Fibroblast of lung (primary cell): Measurements from ENCODE around the gene FLT3LG. TPM values are rescaled to one million over a fixed set of nuclear protein-coding genes. Genes with fewer than 3 reads are reported as not detected.
"Not testable (repeated sequence)": the region's sequence is repeated elsewhere in the genome, so short reads cannot be mapped to it uniquely, and the experiment has no call there.

Experiments
- DNase-seq, 2 donors: peaks; one replicate each; pipeline versions ENCODE4 v3.0.0 to v3.0.0-alpha.2; 2010; ENCODE audit warnings: low read depth in 2 of 2
- H2AFZ ChIP-seq: 2 replicates; pipeline ENCODE4 v1.5.1; 2012; ENCODE audit warnings: low read length, control low read depth, inconsistent platforms
- H3K27ac ChIP-seq: 2 replicates; pipeline ENCODE4 v1.5.1; 2011; ENCODE audit warnings: low read length, control low read depth; ENCODE audit not compliant: insufficient read depth
- H3K27me3 ChIP-seq: 2 replicates; pipeline ENCODE4 v1.5.1; 2011; ENCODE audit warnings: mild to moderate bottlenecking, low read length; ENCODE audit not compliant: control insufficient read depth, insufficient read depth
- H3K36me3 ChIP-seq: 2 replicates; pipeline ENCODE4 v1.5.1; 2011; ENCODE audit warnings: low read length; ENCODE audit not compliant: control insufficient read depth, insufficient read depth
- H3K4me1 ChIP-seq: 2 replicates; pipeline ENCODE4 v1.5.1; 2011; ENCODE audit warnings: low read length; ENCODE audit not compliant: control insufficient read depth, insufficient read depth; ENCODE audit errors: extremely low read depth
- H3K4me2 ChIP-seq: 2 replicates; pipeline ENCODE4 v1.5.1; 2011; ENCODE audit warnings: low read length, control low read depth; ENCODE audit not compliant: insufficient read depth; ENCODE audit errors: extremely low read depth
- H3K4me3 ChIP-seq, 4 experiments: fragments of 200-600 bp in 1 of 4; sonication (generic) in 1 of 4; replicated peaks in 1 of 4; 2 replicates each; pipeline ENCODE4 v1.5.1; 2011 to 2016; ENCODE audit warnings: low read length in 4 of 4, low read depth in 3 of 4, mild to moderate bottlenecking in 3 of 4, control low read depth in 2 of 4, inconsistent platforms in 1 of 4, mixed read lengths in 1 of 4; ENCODE audit not compliant: insufficient read depth in 1 of 4; ENCODE audit errors: control extremely low read depth in 1 of 4
- H3K79me2 ChIP-seq: 2 replicates; pipeline ENCODE4 v1.5.1; 2012; ENCODE audit warnings: mild to moderate bottlenecking, low read length, inconsistent platforms; ENCODE audit not compliant: control insufficient read depth, insufficient read depth
- H3K9ac ChIP-seq: 2 replicates; pipeline ENCODE4 v1.5.1; 2011; ENCODE audit warnings: mild to moderate bottlenecking, low read length, control low read depth; ENCODE audit not compliant: insufficient read depth
- H3K9me3 ChIP-seq: 2 replicates; pipeline ENCODE4 v1.5.1; 2012; ENCODE audit warnings: low read depth, low read length; ENCODE audit not compliant: control insufficient read depth, insufficient read depth
- H4K20me1 ChIP-seq: 2 replicates; pipeline ENCODE4 v1.5.1; 2011; ENCODE audit warnings: low read length; ENCODE audit not compliant: control insufficient read depth, insufficient read depth; ENCODE audit errors: extremely low read depth
- EZH2 ChIP-seq: IDR thresholded peaks from 2 replicates; pipeline ENCODE4 v1.5.1; 2012; ENCODE audit warnings: low read length, control low read depth, mild to moderate bottlenecking; ENCODE audit errors: missing control alignments
- polyA plus RNA-seq, 2 donors: library from polyadenylated mRNA; depleted of rRNA in 1 of 2; stranded (reverse) in 1 of 2; unstranded in 1 of 2; fragments of >200 nt; gene quantifications; 2 replicates each; pipeline ENCODE4 v1.2.1, GENCODE V29; 2011 to 2012; ENCODE audit warnings: missing spikeins in 1 of 2
- total RNA-seq: library from RNA; depleted of rRNA; stranded (reverse); fragments of >200 nt; gene quantifications from 2 replicates; pipeline ENCODE4 v1.2.1, GENCODE V29; 2014
- TF ChIP-seq, protein P1 (sequence below), 2 donors: IDR thresholded peaks in 1 of 2; conservative IDR thresholded peaks in 1 of 2; 1 replicate in 1 of 2; 2 replicates in 1 of 2; pipeline ENCODE4 v1.5.1; 2011 to 2012; ENCODE audit warnings: low read length in 2 of 2, control low read depth in 1 of 2, inconsistent platforms in 1 of 2, low read depth in 1 of 2, mild to moderate bottlenecking in 1 of 2

FLT3LG gene
- total and polyA plus RNA-seq, 2 donors (not counting 1 experiment from before 2014, with no cell fraction given), result 4.4 to 4.5 TPM

DNA sequence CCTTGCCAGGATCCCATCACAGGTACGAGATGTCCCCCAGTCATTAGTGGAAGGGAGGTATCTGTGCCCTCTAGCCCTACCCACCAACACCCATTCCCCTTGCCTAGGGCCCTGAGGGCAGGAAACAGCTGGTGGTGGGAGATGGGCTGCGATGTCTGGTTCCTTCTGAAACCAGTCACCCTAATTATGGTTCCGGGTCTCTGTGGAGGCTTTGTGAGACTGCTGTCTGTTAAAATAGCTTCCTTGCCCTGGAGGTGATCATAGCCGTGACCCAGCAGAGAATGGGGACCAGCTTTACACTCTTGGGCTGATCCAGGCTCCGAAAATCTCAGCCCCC is 15.5 kb upstream of the FLT3LG start:
- Histone ChIP-seq H3K27ac (peak overlapping the region; percentile 28), H3K4me2 (no peak overlapping the region)
- no peak for TF ChIP-seq EZH2
- TF ChIP-seq, protein P1, sequence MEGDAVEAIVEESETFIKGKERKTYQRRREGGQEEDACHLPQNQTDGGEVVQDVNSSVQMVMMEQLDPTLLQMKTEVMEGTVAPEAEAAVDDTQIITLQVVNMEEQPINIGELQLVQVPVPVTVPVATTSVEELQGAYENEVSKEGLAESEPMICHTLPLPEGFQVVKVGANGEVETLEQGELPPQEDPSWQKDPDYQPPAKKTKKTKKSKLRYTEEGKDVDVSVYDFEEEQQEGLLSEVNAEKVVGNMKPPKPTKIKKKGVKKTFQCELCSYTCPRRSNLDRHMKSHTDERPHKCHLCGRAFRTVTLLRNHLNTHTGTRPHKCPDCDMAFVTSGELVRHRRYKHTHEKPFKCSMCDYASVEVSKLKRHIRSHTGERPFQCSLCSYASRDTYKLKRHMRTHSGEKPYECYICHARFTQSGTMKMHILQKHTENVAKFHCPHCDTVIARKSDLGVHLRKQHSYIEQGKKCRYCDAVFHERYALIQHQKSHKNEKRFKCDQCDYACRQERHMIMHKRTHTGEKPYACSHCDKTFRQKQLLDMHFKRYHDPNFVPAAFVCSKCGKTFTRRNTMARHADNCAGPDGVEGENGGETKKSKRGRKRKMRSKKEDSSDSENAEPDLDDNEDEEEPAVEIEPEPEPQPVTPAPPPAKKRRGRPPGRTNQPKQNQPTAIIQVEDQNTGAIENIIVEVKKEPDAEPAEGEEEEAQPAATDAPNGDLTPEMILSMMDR (conservative IDR thresholded peaks at IDR 0.05 in 1 of 2, IDR thresholded peaks at IDR 0.05 in 1 of 2; ENCODE audit: low read depth in 1 of 2, low read length in 2 of 2), result no peak

DNA sequence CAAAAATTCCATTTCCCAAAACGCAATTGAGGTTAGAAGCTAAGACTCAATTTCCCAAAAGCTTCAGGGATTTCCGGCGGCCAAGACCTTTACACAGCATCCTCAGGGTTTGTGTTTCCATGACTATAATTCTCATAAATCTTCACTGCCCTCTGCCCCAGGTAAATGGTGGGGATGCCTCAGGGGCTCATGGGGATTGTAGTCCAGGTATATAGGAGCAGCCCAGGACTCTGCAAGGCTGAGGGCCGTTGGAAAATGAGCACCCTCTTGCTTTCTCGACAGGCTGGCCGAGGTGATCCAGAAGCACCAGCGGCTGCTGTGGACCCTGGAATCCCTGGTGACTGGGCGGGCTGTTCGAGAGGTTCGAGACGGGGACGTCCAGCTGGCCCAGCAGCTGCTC is 14.6 kb upstream of the FLT3LG start:
- Histone ChIP-seq H3K27me3 (no peaks in the 10 kb centered on the region), H3K4me1 (no peaks in the 10 kb centered on the region), H3K9ac (no peak overlapping the region), H3K27ac (no peak overlapping the region), H2AFZ (no peak overlapping the region), H3K4me2 (no peak overlapping the region), H3K79me2 (no peaks in the 10 kb centered on the region), H3K36me3 (no peaks in the 10 kb centered on the region), H3K4me3 (no peak overlapping the region), H4K20me1 (no peaks in the 10 kb centered on the region), H3K9me3 (no peaks in the 10 kb centered on the region)
- no peak for TF ChIP-seq EZH2
- TF ChIP-seq, protein P1 (conservative IDR thresholded peaks at IDR 0.05 in 1 of 2, IDR thresholded peaks at IDR 0.05 in 1 of 2; ENCODE audit: low read depth in 1 of 2, low read length in 2 of 2), result no peak
- no peak for DNase-seq

More for the DNA sequence above, 15.5 kb upstream of the FLT3LG start:
- H3K4me3 ChIP-seq, result no peak overlapping the region
- no peaks in the 10 kb centered on the region for H3K79me2 ChIP-seq
- H3K9me3 ChIP-seq, result no peaks in the 10 kb centered on the region
- H2AFZ ChIP-seq, result no peak overlapping the region
- H4K20me1 ChIP-seq, result no peaks in the 10 kb centered on the region
- no peaks in the 10 kb centered on the region for H3K27me3 ChIP-seq
- no peak for DNase-seq
- no peaks in the 10 kb centered on the region for H3K4me1 ChIP-seq
- no peaks in the 10 kb centered on the region for H3K36me3 ChIP-seq
- H3K9ac ChIP-seq, result no peak overlapping the region

DNA sequence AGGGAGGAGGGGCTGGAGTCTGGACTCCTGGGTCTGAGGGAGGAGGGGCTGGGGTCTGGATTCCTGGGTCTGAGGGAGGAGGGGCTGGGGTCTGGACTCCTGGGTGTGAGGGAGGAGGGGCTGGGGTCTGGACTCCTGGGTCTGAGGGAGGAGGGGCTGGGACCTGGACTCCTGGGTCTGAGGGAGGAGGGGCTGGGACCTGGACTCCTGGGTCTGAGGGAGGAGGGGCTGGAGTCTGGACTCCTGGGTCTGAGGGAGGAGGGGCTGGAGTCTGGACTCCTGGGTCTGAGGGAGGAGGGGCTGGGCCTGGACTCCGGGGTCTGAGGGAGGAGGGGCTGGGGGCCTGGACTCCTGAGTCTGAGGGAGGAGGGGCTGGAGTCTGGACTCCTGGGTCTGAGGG is 12.9 kb upstream of the FLT3LG start:
- H3K4me2 ChIP-seq, DNase-seq, H3K27me3 ChIP-seq, H3K9ac ChIP-seq, H3K4me3 ChIP-seq, H3K4me1 ChIP-seq, H3K9me3 ChIP-seq, H3K36me3 ChIP-seq, H3K27ac ChIP-seq, H4K20me1 ChIP-seq, H3K79me2 ChIP-seq, H2AFZ ChIP-seq: not testable (repeated sequence)
